ENCODE data around the gene SIRT5. TPM values are rescaled to one million over a fixed set of nuclear protein-coding genes. Genes with fewer than 3 reads are reported as not detected.

Gene SIRT5
- total RNA-seq, 1 experiment from 2014 or later: 13.8 TPM

DNA sequence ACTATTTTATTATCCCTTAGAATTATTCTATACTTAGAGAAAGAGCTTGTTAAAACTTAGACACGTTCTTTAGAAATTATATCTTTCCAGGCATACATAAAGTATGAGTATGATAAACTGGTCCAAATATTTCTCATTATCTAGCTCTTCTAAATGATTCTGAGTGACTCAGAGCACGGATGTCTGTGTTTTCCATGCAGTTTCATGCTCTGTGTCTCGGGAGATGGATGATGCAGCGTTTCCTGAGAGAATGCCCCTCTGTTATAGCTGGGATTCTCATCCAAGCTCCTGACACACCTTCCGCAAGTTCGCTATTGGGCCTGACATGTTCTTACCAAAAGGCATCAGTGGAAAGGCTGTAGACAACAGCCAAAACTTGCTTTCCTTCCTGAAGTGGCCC is 19.3 kb downstream of the SIRT5 start:
- ChIA-PET POLR2A (no interaction called here), CTCF (interaction anchor here (1.0 kb wide), 1 partner anchor 19 kb away, joined by 3 read pairs; the partner anchor contains the start of gene SIRT5), RAD21 (ENCODE audit: low non-redundant PET in 1 of 2, low total read pairs in 2 of 2, uncharacterized antibody in 2 of 2, unreplicated experiment in 2 of 2) (no interaction called here)

More for the DNA sequence above, 19.3 kb downstream of the SIRT5 start:
- Histone ChIP-seq H3K4me3 (replicated peaks in 1 of 2; ENCODE audit: low read depth in 1 of 2, low read length in 2 of 2) (no peak overlapping the region), H3K4me1 (ENCODE audit: control insufficient read depth in 1 of 2, insufficient read depth in 2 of 2, low read length in 2 of 2) (no peaks in the 10 kb centered on the region), H3K79me2 (ENCODE audit: insufficient read depth, low read length) (no peaks in the 10 kb centered on the region), H2AFZ (ENCODE audit: low read depth, low read length, poor library complexity, severe bottlenecking) (no peak overlapping the region), H4K20me1 (ENCODE audit: insufficient read depth) (no peaks in the 10 kb centered on the region), H3K9ac (ENCODE audit: low read length) (no peak overlapping the region), H3K27ac (ENCODE audit: low read depth, low read length) (no peak overlapping the region), H3K36me3 (ENCODE audit: control insufficient read depth in 1 of 2, insufficient read depth in 2 of 2, low read length in 2 of 2) (no peaks in the 10 kb centered on the region; a peak in 1 of 4 replicates), H3K27me3 (ENCODE audit: insufficient read depth, low read length) (no peaks in the 10 kb centered on the region), H3K4me2 (ENCODE audit: low read length) (no peak overlapping the region), H3K9me3 (ENCODE audit: control insufficient read depth in 1 of 2, insufficient read depth in 1 of 2, low read depth in 1 of 2, low read length in 2 of 2) (no peaks in the 10 kb centered on the region), H3K9me2 (ENCODE audit: insufficient read depth) (no peaks in the 10 kb centered on the region)
- BruUV-seq (replicated peaks): no TSS peak
- ATAC-seq (no peak), DNase-seq (ENCODE audit: low read depth, low spot score) (no peak)
- intact Hi-C loops (cut with micrococcal nuclease): loop anchor here (2.0 kb wide), 1 partner anchor 15 kb away; no protein-coding TSS in a partner anchor
- TF ChIP-seq TCF7L2 (IDR thresholded peaks at IDR 0.05; ENCODE audit: borderline replicate concordance, extremely low read depth, insufficient read depth, insufficient read length) (no peak), RAD21 (IDR thresholded peaks at IDR 0.05; ENCODE audit: low read depth) (no peak), CEBPB (IDR thresholded peaks at IDR 0.05; ENCODE audit: low read depth) (no peak), SIN3A (IDR thresholded peaks at IDR 0.05; ENCODE audit: low read depth) (no peak), JUND (IDR thresholded peaks at IDR 0.05) (no peak), EZH2phosphoT487 (IDR thresholded peaks at IDR 0.05; ENCODE audit: borderline replicate concordance) (no peak), ELF1 (IDR thresholded peaks at IDR 0.05; ENCODE audit: borderline replicate concordance, low read depth) (no peak), EZH2 (IDR thresholded peaks at IDR 0.05) (no peak), POLR2AphosphoS5 (IDR thresholded peaks at IDR 0.05; ENCODE audit: low read depth, low read length) (no peak), POLR2A (IDR thresholded peaks at IDR 0.05; ENCODE audit: borderline replicate concordance, extremely low read depth, insufficient read depth, insufficient read length) (no peak), ZNF274 (IDR thresholded peaks at IDR 0.05; ENCODE audit: low read depth, low read length) (no peak), CBX3 (IDR thresholded peaks at IDR 0.05; ENCODE audit: low read depth) (no peak)
- TF ChIP-seq, protein P1, sequence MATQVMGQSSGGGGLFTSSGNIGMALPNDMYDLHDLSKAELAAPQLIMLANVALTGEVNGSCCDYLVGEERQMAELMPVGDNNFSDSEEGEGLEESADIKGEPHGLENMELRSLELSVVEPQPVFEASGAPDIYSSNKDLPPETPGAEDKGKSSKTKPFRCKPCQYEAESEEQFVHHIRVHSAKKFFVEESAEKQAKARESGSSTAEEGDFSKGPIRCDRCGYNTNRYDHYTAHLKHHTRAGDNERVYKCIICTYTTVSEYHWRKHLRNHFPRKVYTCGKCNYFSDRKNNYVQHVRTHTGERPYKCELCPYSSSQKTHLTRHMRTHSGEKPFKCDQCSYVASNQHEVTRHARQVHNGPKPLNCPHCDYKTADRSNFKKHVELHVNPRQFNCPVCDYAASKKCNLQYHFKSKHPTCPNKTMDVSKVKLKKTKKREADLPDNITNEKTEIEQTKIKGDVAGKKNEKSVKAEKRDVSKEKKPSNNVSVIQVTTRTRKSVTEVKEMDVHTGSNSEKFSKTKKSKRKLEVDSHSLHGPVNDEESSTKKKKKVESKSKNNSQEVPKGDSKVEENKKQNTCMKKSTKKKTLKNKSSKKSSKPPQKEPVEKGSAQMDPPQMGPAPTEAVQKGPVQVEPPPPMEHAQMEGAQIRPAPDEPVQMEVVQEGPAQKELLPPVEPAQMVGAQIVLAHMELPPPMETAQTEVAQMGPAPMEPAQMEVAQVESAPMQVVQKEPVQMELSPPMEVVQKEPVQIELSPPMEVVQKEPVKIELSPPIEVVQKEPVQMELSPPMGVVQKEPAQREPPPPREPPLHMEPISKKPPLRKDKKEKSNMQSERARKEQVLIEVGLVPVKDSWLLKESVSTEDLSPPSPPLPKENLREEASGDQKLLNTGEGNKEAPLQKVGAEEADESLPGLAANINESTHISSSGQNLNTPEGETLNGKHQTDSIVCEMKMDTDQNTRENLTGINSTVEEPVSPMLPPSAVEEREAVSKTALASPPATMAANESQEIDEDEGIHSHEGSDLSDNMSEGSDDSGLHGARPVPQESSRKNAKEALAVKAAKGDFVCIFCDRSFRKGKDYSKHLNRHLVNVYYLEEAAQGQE (IDR thresholded peaks at IDR 0.05; ENCODE audit: low read depth): no peak
- TF ChIP-seq, protein P2, sequence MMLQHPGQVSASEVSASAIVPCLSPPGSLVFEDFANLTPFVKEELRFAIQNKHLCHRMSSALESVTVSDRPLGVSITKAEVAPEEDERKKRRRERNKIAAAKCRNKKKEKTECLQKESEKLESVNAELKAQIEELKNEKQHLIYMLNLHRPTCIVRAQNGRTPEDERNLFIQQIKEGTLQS (IDR thresholded peaks at IDR 0.05): no peak
- TF ChIP-seq, protein P3, sequence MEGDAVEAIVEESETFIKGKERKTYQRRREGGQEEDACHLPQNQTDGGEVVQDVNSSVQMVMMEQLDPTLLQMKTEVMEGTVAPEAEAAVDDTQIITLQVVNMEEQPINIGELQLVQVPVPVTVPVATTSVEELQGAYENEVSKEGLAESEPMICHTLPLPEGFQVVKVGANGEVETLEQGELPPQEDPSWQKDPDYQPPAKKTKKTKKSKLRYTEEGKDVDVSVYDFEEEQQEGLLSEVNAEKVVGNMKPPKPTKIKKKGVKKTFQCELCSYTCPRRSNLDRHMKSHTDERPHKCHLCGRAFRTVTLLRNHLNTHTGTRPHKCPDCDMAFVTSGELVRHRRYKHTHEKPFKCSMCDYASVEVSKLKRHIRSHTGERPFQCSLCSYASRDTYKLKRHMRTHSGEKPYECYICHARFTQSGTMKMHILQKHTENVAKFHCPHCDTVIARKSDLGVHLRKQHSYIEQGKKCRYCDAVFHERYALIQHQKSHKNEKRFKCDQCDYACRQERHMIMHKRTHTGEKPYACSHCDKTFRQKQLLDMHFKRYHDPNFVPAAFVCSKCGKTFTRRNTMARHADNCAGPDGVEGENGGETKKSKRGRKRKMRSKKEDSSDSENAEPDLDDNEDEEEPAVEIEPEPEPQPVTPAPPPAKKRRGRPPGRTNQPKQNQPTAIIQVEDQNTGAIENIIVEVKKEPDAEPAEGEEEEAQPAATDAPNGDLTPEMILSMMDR (IDR thresholded peaks at IDR 0.05 in 2 of 3, conservative IDR thresholded peaks at IDR 0.05 in 1 of 3; ENCODE audit: borderline replicate concordance in 1 of 3, insufficient read depth in 1 of 3, low read depth in 2 of 3, low read length in 2 of 3): no peak
- TF ChIP-seq, protein P4, sequence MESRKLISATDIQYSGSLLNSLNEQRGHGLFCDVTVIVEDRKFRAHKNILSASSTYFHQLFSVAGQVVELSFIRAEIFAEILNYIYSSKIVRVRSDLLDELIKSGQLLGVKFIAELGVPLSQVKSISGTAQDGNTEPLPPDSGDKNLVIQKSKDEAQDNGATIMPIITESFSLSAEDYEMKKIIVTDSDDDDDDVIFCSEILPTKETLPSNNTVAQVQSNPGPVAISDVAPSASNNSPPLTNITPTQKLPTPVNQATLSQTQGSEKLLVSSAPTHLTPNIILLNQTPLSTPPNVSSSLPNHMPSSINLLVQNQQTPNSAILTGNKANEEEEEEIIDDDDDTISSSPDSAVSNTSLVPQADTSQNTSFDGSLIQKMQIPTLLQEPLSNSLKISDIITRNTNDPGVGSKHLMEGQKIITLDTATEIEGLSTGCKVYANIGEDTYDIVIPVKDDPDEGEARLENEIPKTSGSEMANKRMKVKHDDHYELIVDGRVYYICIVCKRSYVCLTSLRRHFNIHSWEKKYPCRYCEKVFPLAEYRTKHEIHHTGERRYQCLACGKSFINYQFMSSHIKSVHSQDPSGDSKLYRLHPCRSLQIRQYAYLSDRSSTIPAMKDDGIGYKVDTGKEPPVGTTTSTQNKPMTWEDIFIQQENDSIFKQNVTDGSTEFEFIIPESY (IDR thresholded peaks at IDR 0.05; ENCODE audit: extremely low read depth, insufficient replicate concordance, low read length): no peak
